HG03139 (cell line): ENCODE measurements around the gene INO80.

Experiments
- ATAC-seq: cut with Tn5 transposase; IDR thresholded peaks from one replicate; pipeline ENCODE4 v1.9.1; 2021; ENCODE audit not compliant: unreplicated experiment

The INO80 gene

GRCh38 chr15:41001524-41002214, 114.4 kb downstream of the INO80 start:
- ATAC-seq = no peak

GRCh38 chr15:40999190-40999589, 116.9 kb downstream of the INO80 start:
- no peak for ATAC-seq

GRCh38 chr15:40995656-40996055, 120.4 kb downstream of the INO80 start:
- no peak for ATAC-seq

GRCh38 chr15:40992825-40993224, 123.3 kb downstream of the INO80 start:
- ATAC-seq = no peak

GRCh38 chr15:40992241-40992741, 123.8 kb downstream of the INO80 start:
- no peak for ATAC-seq

GRCh38 chr15:40991355-40991754, 124.7 kb downstream of the INO80 start:
- no peak for ATAC-seq

GRCh38 chr15:40990789-40991188, 125.3 kb downstream of the INO80 start:
- no peak for ATAC-seq

GRCh38 chr15:40990080-40990479, 126.0 kb downstream of the INO80 start:
- no peak for ATAC-seq

GRCh38 chr15:40988156-40988555, 127.9 kb downstream of the INO80 start:
- ATAC-seq = no peak

- ATAC-seq = no peak
These were observed 129.3 kb downstream of the INO80 start for GRCh38 chr15:40986820-40987219.

- ATAC-seq = no peak
These were observed 130.3 kb downstream of the INO80 start for GRCh38 chr15:40985541-40986330.

GRCh38 chr15:40984964-40985363, 131.1 kb downstream of the INO80 start:
- ATAC-seq = no peak

- no peak for ATAC-seq
These were observed 131.7 kb downstream of the INO80 start for GRCh38 chr15:40984406-40984805.

GRCh38 chr15:40982855-40983254, 133.2 kb downstream of the INO80 start:
- ATAC-seq = no peak

- ATAC-seq = no peak
These were observed 134.9 kb downstream of the INO80 start for GRCh38 chr15:40981186-40981585.

GRCh38 chr15:40978562-40978961, 137.5 kb downstream of the INO80 start:
- ATAC-seq = no peak

- no peak for ATAC-seq
These were observed 137.9 kb downstream of the INO80 start for GRCh38 chr15:40978141-40978540.

GRCh38 chr15:40976819-40977218, 139.3 kb downstream of the INO80 start:
- ATAC-seq = no peak

- ATAC-seq = no peak
These were observed 141.2 kb downstream of the INO80 start for GRCh38 chr15:40974879-40975278.

GRCh38 chr15:40969363-40969762, 146.7 kb downstream of the INO80 start:
- ATAC-seq = no peak

GRCh38 chr15:40968290-40969085, 147.6 kb downstream of the INO80 start:
- no peak for ATAC-seq
